MCF 10A (cell line): ENCODE data around the gene STK10. TPM values are rescaled to one million over a fixed set of nuclear protein-coding genes. Genes with fewer than 3 reads are reported as not detected.

ENCODE experiments used
- BruUV-seq: library from RNA; stranded (reverse); fragments of 400-500 nt; replicated peaks from 2 replicates; lab custom pipeline; 2021; lab: Mats Ljungman, UMichigan
- CTCF ChIA-PET: fragments of 300-600 bp; sonication (Branson Sonifier 250); formaldehyde crosslinking; extraction: SDS; loops from one replicate; lab custom pipeline; 2021; ENCODE audit warnings: antibody characterized with exemption, inconsistent platforms; lab: Yijun Ruan, JAX
- POLR2A ChIA-PET: fragments of 300-600, 350-650 bp; sonication (Branson Sonifier 250); formaldehyde crosslinking; extraction: SDS; loops from one replicate; lab custom pipeline; 2020; ENCODE audit warnings: antibody characterized with exemption, inconsistent platforms; lab: Yijun Ruan, JAX
- DNase-seq: peaks from one replicate; pipeline ENCODE4 v3.0.0-alpha.2; 2018; ENCODE audit not compliant: unreplicated experiment
- H3K27ac Mint-ChIP-seq: one replicate; pipeline ENCODE4 v1.8.0; 2022; ENCODE audit warnings: mild to moderate bottlenecking, low read depth, mixed read lengths; ENCODE audit not compliant: unreplicated experiment
- H3K27me3 Mint-ChIP-seq: one replicate; pipeline ENCODE4 v1.8.0; 2022; ENCODE audit warnings: mixed read lengths; ENCODE audit not compliant: insufficient read depth, unreplicated experiment
- H3K36me3 Mint-ChIP-seq: one replicate; pipeline ENCODE4 v1.8.0; 2022; ENCODE audit warnings: mild to moderate bottlenecking, moderate library complexity, mixed read lengths; ENCODE audit not compliant: insufficient read depth, unreplicated experiment
- H3K4me1 Mint-ChIP-seq: one replicate; pipeline ENCODE4 v1.8.0; 2022; ENCODE audit warnings: mixed read lengths; ENCODE audit not compliant: insufficient read depth, unreplicated experiment
- H3K4me3 Mint-ChIP-seq: one replicate; pipeline ENCODE4 v1.8.0; 2022; ENCODE audit warnings: mild to moderate bottlenecking, moderate library complexity, mixed read lengths; ENCODE audit not compliant: unreplicated experiment
- H3K9me3 Mint-ChIP-seq: one replicate; pipeline ENCODE4 v1.8.0; 2022; ENCODE audit warnings: mixed read lengths; ENCODE audit not compliant: unreplicated experiment
- CTCF ChIP-seq: fragments of 200-600 bp; IDR thresholded peaks from one replicate; pipeline ENCODE4 v1.8.0; 2022; ENCODE audit warnings: antibody characterized with exemption, mild to moderate bottlenecking; ENCODE audit not compliant: unreplicated experiment
- intact Hi-C: fragments of 100-400 bp; cut with micrococcal nuclease; formaldehyde crosslinking; loops from 2 replicates; pipeline ENCODE4 v1.14.1; 2022
- total RNA-seq: library from RNA; stranded (reverse); gene quantifications from 2 replicates; pipeline ENCODE4 v1.2.3, GENCODE V29; 2022

STK10 gene
- total RNA-seq, 1 experiment from 2014 or later: 46.5 TPM

- H3K27ac Mint-ChIP-seq: peak overlapping the region; percentile 18
- POLR2A ChIA-PET: interaction anchor here (0.6 to 1.9 kb wide), 3 partner anchors 11 to 278 kb away, joined by 3 to 6 read pairs (median 4); no protein-coding TSS in a partner anchor
- no peak overlapping the region for H3K4me3 Mint-ChIP-seq
- peaks cover 36% of the 10 kb centered on the region for H3K36me3 Mint-ChIP-seq
- H3K4me1 Mint-ChIP-seq: peaks cover 61% of the 10 kb centered on the region
- no peaks in the 10 kb centered on the region for H3K27me3 Mint-ChIP-seq
- CTCF ChIA-PET: interaction anchor here (0.6 to 0.7 kb wide), 2 partner anchors 90 to 189 kb away, joined by 3 read pairs; no protein-coding TSS in a partner anchor
- no peak for DNase-seq
- TF ChIP-seq CTCF: no peak
- no TSS peak for BruUV-seq
- H3K9me3 Mint-ChIP-seq: no peaks in the 10 kb centered on the region
- intact Hi-C loops: loop anchor here (10.0 kb wide), 1 partner anchor 585 kb away; the partner anchor contains the start of gene FGF18
These were observed 188.1 kb downstream of the STK10 start for GRCh38 chr5:171999877-172000276.

GRCh38 chr5:171999100-171999499 lies 188.9 kb downstream of the STK10 start:
- TF ChIP-seq CTCF: no peak
- Mint-ChIP-seq H3K27ac (no peak overlapping the region), H3K4me1 (peaks cover 57% of the 10 kb centered on the region), H3K4me3 (no peak overlapping the region), H3K9me3 (no peaks in the 10 kb centered on the region), H3K36me3 (peaks cover 37% of the 10 kb centered on the region), H3K27me3 (no peaks in the 10 kb centered on the region)
- intact Hi-C loops: no loop called here
- ChIA-PET POLR2A (interaction anchor here (0.6 to 1.9 kb wide), 4 partner anchors 10 to 277 kb away, joined by 3 to 6 read pairs (median 4); no protein-coding TSS in a partner anchor), CTCF (interaction anchor here (0.7 to 1.6 kb wide), 4 partner anchors 87 to 578 kb away, joined by 3 to 5 read pairs (median 3); no protein-coding TSS in a partner anchor)
- no TSS peak for BruUV-seq
- no peak for DNase-seq

DNA sequence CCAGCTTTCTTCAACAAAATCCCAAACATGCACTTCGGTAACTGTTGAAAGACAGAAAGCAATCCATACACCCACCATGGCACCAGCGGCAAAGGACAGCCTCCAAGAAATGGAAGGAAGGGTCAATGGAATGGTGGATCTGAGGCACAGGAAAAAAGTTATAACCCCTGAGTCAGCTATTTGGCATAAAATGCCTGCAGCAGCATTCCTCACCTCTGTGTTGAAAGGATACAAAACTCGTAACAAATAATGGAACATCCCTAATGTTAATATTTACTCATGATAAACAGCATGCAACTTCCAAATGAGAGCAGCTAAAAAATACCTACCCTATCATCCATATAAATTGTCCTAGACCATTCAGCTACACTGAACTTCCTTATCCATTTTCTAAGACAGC lies 191.0 kb downstream of the STK10 start:
- intact Hi-C loops: no loop called here
- no TSS peak for BruUV-seq
- peaks cover 39% of the 10 kb centered on the region for H3K36me3 Mint-ChIP-seq
- H3K4me1 Mint-ChIP-seq: peaks cover 38% of the 10 kb centered on the region
- H3K27me3 Mint-ChIP-seq: no peaks in the 10 kb centered on the region
- POLR2A ChIA-PET: interaction anchor here (0.7 to 3.8 kb wide), 2 partner anchors 9 to 284 kb away, joined by 3 to 55 read pairs; partner anchors contain the start of gene FBXW11
- CTCF ChIA-PET: interaction anchor here (0.6 to 2.4 kb wide), 5 partner anchors 10 to 296 kb away, joined by 3 to 8 read pairs (median 4); no protein-coding TSS in a partner anchor
- H3K9me3 Mint-ChIP-seq: no peaks in the 10 kb centered on the region
- TF ChIP-seq CTCF: no peak
- H3K4me3 Mint-ChIP-seq: no peak overlapping the region
- H3K27ac Mint-ChIP-seq: no peak overlapping the region
- no peak for DNase-seq

- no peak for TF ChIP-seq CTCF
- Mint-ChIP-seq H3K9me3 (no peaks in the 10 kb centered on the region), H3K27me3 (no peaks in the 10 kb centered on the region), H3K36me3 (peaks cover 31% of the 10 kb centered on the region), H3K27ac (no peak overlapping the region), H3K4me1 (peaks cover 29% of the 10 kb centered on the region), H3K4me3 (no peak overlapping the region)
- ChIA-PET POLR2A (interaction anchor here (1.7 to 2.3 kb wide), 2 partner anchors 12 to 14 kb away, joined by 4 to 16 read pairs; partner anchors contain the start of gene FBXW11), CTCF (interaction anchor here (0.6 to 1.2 kb wide), 3 partner anchors 8 to 571 kb away, joined by 3 to 4 read pairs (median 3); partner anchors contain the start of gene FBXW11)
- intact Hi-C loops: no loop called here
- DNase-seq: no peak
- no TSS peak for BruUV-seq
These were observed 195.2 kb downstream of the STK10 start for GRCh38 chr5:171992813-171993212.
